Naive thymus-derived CD4-positive, alpha-beta T cell (primary cell): ENCODE measurements around the gene SLC35G1. TPM values are rescaled to one million over a fixed set of nuclear protein-coding genes. Genes with fewer than 3 reads are reported as not detected.

Experiments
- ATAC-seq: fragments of 150-1000 bp; cut with Tn5 transposase; 2 replicates; pipeline ENCODE4 v1.10.0; 2021; ENCODE audit warnings: mild to moderate bottlenecking, moderate library complexity
- CTCF ChIA-PET: fragments of 350-600 bp; sonication (Branson Sonifier 250); formaldehyde crosslinking; loops from one replicate; lab custom pipeline; 2021; ENCODE audit warnings: antibody characterized with exemption; lab: Charles Lee
- POLR2A ChIA-PET: fragments of 350-600 bp; sonication (Branson Sonifier 250); formaldehyde crosslinking; loops from one replicate; lab custom pipeline; 2021; ENCODE audit warnings: antibody characterized with exemption, inconsistent platforms; lab: Charles Lee
- DNase-seq, 9 donors: peaks; one replicate each; pipeline versions ENCODE4 v3.0.0 to v3.0.0-alpha.2; 2020 to 2022; ENCODE audit warnings: mixed read lengths in 1 of 9
- H3K27ac ChIP-seq: one replicate; pipeline ENCODE4 v1.7.0; 2013; ENCODE audit warnings: mild to moderate bottlenecking, low read depth, low read length, moderate library complexity
- H3K27me3 ChIP-seq, 2 donors: one replicate each; pipeline ENCODE4 v1.7.0; 2013; ENCODE audit warnings: low read length in 2 of 2, mild to moderate bottlenecking in 2 of 2, moderate library complexity in 2 of 2; ENCODE audit not compliant: control insufficient read depth in 2 of 2, insufficient read depth in 2 of 2
- H3K36me3 ChIP-seq, 3 experiments: 1 replicate in 2 of 3; 2 replicates in 1 of 3; pipeline ENCODE4 v1.7.0; 2013; ENCODE audit warnings: low read length in 3 of 3, mild to moderate bottlenecking in 3 of 3, moderate library complexity in 1 of 3; ENCODE audit not compliant: insufficient read depth in 3 of 3, control insufficient read depth in 2 of 3
- H3K4me1 ChIP-seq, 2 donors: one replicate each; pipeline ENCODE4 v1.7.0; 2013; ENCODE audit warnings: low read length in 2 of 2, mild to moderate bottlenecking in 2 of 2, moderate library complexity in 1 of 2; ENCODE audit not compliant: control insufficient read depth in 2 of 2, insufficient read depth in 2 of 2
- H3K4me3 ChIP-seq: 2 replicates; pipeline ENCODE4 v1.7.0; 2013; ENCODE audit warnings: mild to moderate bottlenecking, low read length
- H3K9me3 ChIP-seq, 3 experiments: 1 replicate in 2 of 3; 2 replicates in 1 of 3; pipeline ENCODE4 v1.7.0; 2013; ENCODE audit warnings: low read length in 3 of 3; ENCODE audit not compliant: control insufficient read depth in 2 of 3
- H3K27ac Mint-ChIP-seq, 9 donors: one replicate each; pipeline ENCODE4 v1.8.0; 2020 to 2022; ENCODE audit warnings: mixed read lengths in 9 of 9, mild to moderate bottlenecking in 8 of 9, moderate library complexity in 5 of 9, inconsistent platforms in 2 of 9
- H3K27me3 Mint-ChIP-seq, 5 donors: one replicate each; pipeline ENCODE4 v1.8.0; 2021 to 2022; ENCODE audit warnings: mixed read lengths in 5 of 5, mild to moderate bottlenecking in 1 of 5
- H3K36me3 Mint-ChIP-seq, 5 donors: one replicate each; pipeline ENCODE4 v1.8.0; 2020 to 2022; ENCODE audit warnings: mixed read lengths in 5 of 5, mild to moderate bottlenecking in 3 of 5, inconsistent platforms in 1 of 5
- H3K4me1 Mint-ChIP-seq, 7 donors: one replicate each; pipeline ENCODE4 v1.8.0; 2020 to 2022; ENCODE audit warnings: mixed read lengths in 7 of 7, mild to moderate bottlenecking in 3 of 7, inconsistent platforms in 1 of 7
- H3K4me3 Mint-ChIP-seq, 10 donors: one replicate each; pipeline ENCODE4 v1.8.0; 2020 to 2022; ENCODE audit warnings: mild to moderate bottlenecking in 10 of 10, mixed read lengths in 10 of 10, moderate library complexity in 6 of 10, inconsistent platforms in 2 of 10
- H3K9me3 Mint-ChIP-seq, 11 donors: one replicate each; pipeline ENCODE4 v1.8.0; 2020 to 2022; ENCODE audit warnings: mixed read lengths in 11 of 11, mild to moderate bottlenecking in 4 of 11, inconsistent platforms in 1 of 11, moderate library complexity in 1 of 11
- intact Hi-C, 2 donors: fragments of 100-400 bp; cut with micrococcal nuclease; formaldehyde crosslinking; loops; one replicate each; pipeline ENCODE4 v1.15.1; 2023
- polyA plus RNA-seq, 2 donors: library from polyadenylated mRNA; unstranded; fragments of 300-500 nt; fragmentation: Illumina TruSeq; gene quantifications; one replicate each; pipeline ENCODE4 v1.2.3, GENCODE V29; 2021
- total RNA-seq, 6 experiments: library from RNA in 5 of 6; stranded (reverse) in 5 of 6; gene quantifications; 1 replicate in 5 of 6; 2 replicates in 1 of 6; pipeline ENCODE4 v1.2.3 and lab custom pipeline; 2021 to 2026

SLC35G1 gene
- 1 to 10 TPM; 2.4 to 7.2 (median 3.5) TPM for total RNA-seq
- 1 to 10 TPM; 4.5 TPM for polyA plus RNA-seq
- 3.8 reads per million, percentile 19 among the genes with 10 or more reads in this experiment for total RNA-seq (lab: John Stamatoyannopoulos, UW)

- H3K27ac ChIP-seq, result peak within 1 kb of the TSS; percentile 62
- peaks cover 0 to 12% (median 7%) of the 10 kb centered on the region in 5 donors for H3K36me3 Mint-ChIP-seq
- no peaks in the 10 kb centered on the region for H3K9me3 Mint-ChIP-seq
- peak within 1 kb of the TSS; percentile 56 to 81 (median 74) for H3K27ac Mint-ChIP-seq
- no peaks in the 10 kb centered on the region for H3K27me3 ChIP-seq
- intact Hi-C loops, result loop anchor here (1.0 to 10.0 kb wide), 7 partner anchors 11 to 1969 kb away; partner anchors contain the start of genes FRA10AC1 (in 2 of the 2), BTAF1 (in 1 of the 2), CEP55 (in 1 of the 2) and HELLS (in 1 of the 2)
- H3K9me3 ChIP-seq, result no peaks in the 10 kb centered on the region
- POLR2A ChIA-PET, result interaction anchor here (1.1 to 1.6 kb wide), 3 partner anchors 12 to 192 kb away, joined by 3 to 8 read pairs (median 6); partner anchors contain the start of gene FRA10AC1
- peaks cover 6 to 18% of the 10 kb centered on the region in 2 donors for H3K4me1 ChIP-seq
- no peaks in the 10 kb centered on the region for H3K36me3 ChIP-seq
- peak; percentile 48 to 75 (median 66) for DNase-seq
- H3K27me3 Mint-ChIP-seq, result peaks cover 0 to 9% (median 7%) of the 10 kb centered on the region in 5 donors
- peak within 1 kb of the TSS; percentile 81 to 91 (median 86) for H3K4me3 Mint-ChIP-seq
- CTCF ChIA-PET, result interaction anchor here (0.6 kb wide), 1 partner anchor 72 kb away, joined by 3 read pairs; no protein-coding TSS in a partner anchor
- peak; percentile 89 for ATAC-seq
- H3K4me1 Mint-ChIP-seq, result peaks cover 23 to 47% (median 40%) of the 10 kb centered on the region in 7 donors
- H3K4me3 ChIP-seq, result peak within 1 kb of the TSS; percentile 72
These were observed at the start of gene SLC35G1 for GRCh38 chr10:93893646-93894515. Gene SLC35G1 (plus strand): TSS chr10:93893978. CDS start chr10:93894034, 56 bp downstream.

GRCh38 chr10:93844979-93845626, 48.7 kb upstream of the SLC35G1 start:
- Mint-ChIP-seq H3K27me3 (peaks cover 0 to 4% (median 0%) of the 10 kb centered on the region in 5 donors), H3K9me3 (peaks cover 0 to 5% (median 0%) of the 10 kb centered on the region in 11 donors), H3K27ac (no peak overlapping the region), H3K36me3 (no peaks in the 10 kb centered on the region), H3K4me3 (no peak overlapping the region), H3K4me1 (no peaks in the 10 kb centered on the region)
- Histone ChIP-seq H3K4me1 (no peaks in the 10 kb centered on the region), H3K27ac (no peak overlapping the region), H3K4me3 (no peak overlapping the region), H3K9me3 (no peaks in the 10 kb centered on the region), H3K36me3 (no peaks in the 10 kb centered on the region), H3K27me3 (no peaks in the 10 kb centered on the region)
- DNase-seq (no peak), ATAC-seq (no peak)
- intact Hi-C loops, result no loop called here
- POLR2A ChIA-PET, result no interaction called here
- CTCF ChIA-PET, result no interaction called here

- Mint-ChIP-seq H3K4me1 (no peaks in the 10 kb centered on the region), H3K36me3 (no peaks in the 10 kb centered on the region), H3K4me3 (no peak overlapping the region), H3K9me3 (peaks cover 0 to 9% (median 4%) of the 10 kb centered on the region in 11 donors), H3K27me3 (peaks cover 0 to 4% (median 2%) of the 10 kb centered on the region in 5 donors), H3K27ac (no peak overlapping the region)
- intact Hi-C loops, result no loop called here
- DNase-seq (no peak), ATAC-seq (no peak)
- Histone ChIP-seq H3K36me3 (no peaks in the 10 kb centered on the region), H3K27ac (no peak overlapping the region), H3K4me1 (no peaks in the 10 kb centered on the region), H3K4me3 (no peak overlapping the region), H3K9me3 (no peaks in the 10 kb centered on the region), H3K27me3 (no peaks in the 10 kb centered on the region)
- ChIA-PET CTCF (no interaction called here), POLR2A (interaction anchor here (0.9 kb wide), 1 partner anchor 186 kb away, joined by 3 read pairs; no protein-coding TSS in a partner anchor)
These were observed 44.2 kb upstream of the SLC35G1 start for GRCh38 chr10:93849593-93849992.

- Mint-ChIP-seq H3K4me3 (no peak overlapping the region), H3K27me3 (peaks cover 0 to 7% (median 2%) of the 10 kb centered on the region in 5 donors), H3K9me3 (peaks cover 0 to 9% (median 4%) of the 10 kb centered on the region in 11 donors), H3K27ac (no peak overlapping the region), H3K4me1 (no peaks in the 10 kb centered on the region), H3K36me3 (no peaks in the 10 kb centered on the region)
- Histone ChIP-seq H3K4me3 (no peak overlapping the region), H3K27ac (no peak overlapping the region), H3K4me1 (no peaks in the 10 kb centered on the region), H3K36me3 (no peaks in the 10 kb centered on the region), H3K27me3 (no peaks in the 10 kb centered on the region), H3K9me3 (no peaks in the 10 kb centered on the region)
- ATAC-seq, result no peak
- POLR2A ChIA-PET, result interaction anchor here (0.9 kb wide), 1 partner anchor 185 kb away, joined by 3 read pairs; no protein-coding TSS in a partner anchor
- DNase-seq, result no peak
- CTCF ChIA-PET, result no interaction called here
- intact Hi-C loops, result no loop called here
These were observed 43.5 kb upstream of the SLC35G1 start for GRCh38 chr10:93850031-93851015.

- Mint-ChIP-seq H3K9me3 (peaks cover 0 to 9% (median 4%) of the 10 kb centered on the region in 11 donors), H3K36me3 (no peaks in the 10 kb centered on the region), H3K27ac (no peak overlapping the region), H3K27me3 (peaks cover 0 to 11% (median 2%) of the 10 kb centered on the region in 5 donors), H3K4me3 (no peak overlapping the region), H3K4me1 (no peaks in the 10 kb centered on the region)
- ATAC-seq (no peak), DNase-seq (no peak)
- Histone ChIP-seq H3K4me3 (no peak overlapping the region), H3K27me3 (no peaks in the 10 kb centered on the region), H3K9me3 (no peaks in the 10 kb centered on the region), H3K27ac (no peak overlapping the region), H3K36me3 (no peaks in the 10 kb centered on the region), H3K4me1 (no peaks in the 10 kb centered on the region)
- ChIA-PET POLR2A (no interaction called here), CTCF (no interaction called here)
- intact Hi-C loops, result no loop called here
These were observed 42.6 kb upstream of the SLC35G1 start for GRCh38 chr10:93851169-93851568.
